HG02885 (cell line): ENCODE data around the gene PLA2R1.

Experiments
- ATAC-seq: cut with Tn5 transposase; IDR thresholded peaks from one replicate; pipeline ENCODE4 v1.9.1; 2021; ENCODE audit warnings: mild to moderate bottlenecking; ENCODE audit not compliant: unreplicated experiment, poor library complexity

PLA2R1 gene

DNA sequence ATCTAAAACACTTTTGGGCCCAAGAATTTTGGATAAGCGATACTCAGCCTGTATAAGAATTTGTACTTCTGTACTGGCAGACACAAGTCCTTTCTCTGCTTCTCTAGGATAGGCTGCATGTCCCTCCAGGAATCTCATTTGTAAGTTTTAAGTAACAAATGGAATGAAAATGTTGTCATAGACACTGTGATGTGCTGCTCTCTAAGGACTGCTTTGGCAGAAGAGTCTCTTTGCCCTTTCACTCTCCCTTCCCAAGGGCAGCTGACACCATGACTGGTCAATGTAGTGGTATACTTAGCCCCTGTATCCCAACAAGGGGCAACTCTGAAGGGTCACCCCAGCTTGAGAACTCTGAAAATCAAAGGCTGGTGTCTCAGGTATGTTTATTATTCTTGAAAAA, 27.3 kb downstream of the PLA2R1 start:
- no peak for ATAC-seq

DNA sequence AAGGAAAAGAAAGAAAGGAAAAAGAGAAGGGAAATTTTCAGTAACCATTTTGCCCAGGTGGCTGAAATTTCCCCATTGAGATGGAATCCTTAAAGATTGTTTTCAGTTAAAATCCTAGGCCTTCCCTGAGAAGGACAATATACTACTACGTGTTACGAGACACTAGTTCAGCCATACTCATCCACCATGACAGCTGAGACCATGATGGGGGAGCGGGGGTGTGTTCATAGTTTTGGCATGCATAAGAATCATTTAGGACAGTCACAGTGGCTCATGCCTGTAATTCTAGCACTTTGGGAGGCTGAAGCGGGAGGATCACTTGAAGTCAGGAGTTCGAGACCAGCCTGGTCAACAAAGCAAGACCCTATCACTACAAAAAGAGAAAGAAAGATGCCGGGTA, 28.0 kb downstream of the PLA2R1 start:
- no peak for ATAC-seq

DNA sequence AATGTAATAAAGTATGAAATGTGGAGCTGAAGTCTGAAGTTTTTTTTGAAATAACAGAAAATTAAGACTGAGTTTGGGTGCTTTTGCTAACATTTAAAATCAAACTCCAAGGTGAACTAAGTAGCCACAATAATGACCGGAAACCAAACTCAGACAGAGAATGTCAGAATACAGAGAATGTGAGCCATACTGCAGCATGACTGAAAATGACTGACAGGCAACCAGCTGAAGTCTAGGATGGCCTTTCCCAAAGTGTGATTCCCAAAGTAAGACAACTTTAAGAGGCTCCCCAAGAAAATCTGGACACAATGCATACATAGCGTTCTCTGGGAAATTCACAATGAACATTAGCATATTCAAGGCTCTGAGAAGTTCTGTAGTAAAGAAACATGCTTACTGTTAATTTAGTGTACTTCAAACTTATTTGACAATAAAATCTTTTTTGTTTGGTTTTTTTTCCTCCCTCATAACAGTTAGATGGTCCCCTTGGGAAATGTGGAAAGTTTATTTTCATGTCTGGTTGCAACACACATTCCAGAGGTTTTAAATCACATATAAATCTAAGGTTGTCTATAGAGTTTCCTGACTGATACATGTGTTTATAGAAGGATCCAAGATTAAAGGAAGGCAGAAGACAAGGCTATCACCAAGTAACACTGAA, 28.6 kb downstream of the PLA2R1 start:
- no peak for ATAC-seq

DNA sequence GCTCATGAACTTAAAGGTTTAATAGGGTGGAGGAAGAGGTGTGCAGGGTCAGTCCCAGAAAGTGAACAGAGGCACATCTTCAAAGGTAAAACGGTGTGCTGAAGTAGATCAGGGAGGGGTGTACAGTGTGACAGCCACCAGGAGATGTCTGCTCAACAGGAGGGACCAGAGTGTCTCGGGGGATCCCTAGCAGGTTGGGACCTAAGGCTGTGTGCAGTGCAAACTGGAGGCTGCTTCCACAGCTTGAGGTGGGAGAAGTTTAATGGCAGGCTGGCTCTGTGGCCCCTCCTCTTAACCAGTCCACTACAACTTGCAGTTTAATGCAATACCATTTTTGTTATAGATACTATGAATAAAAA, 33.2 kb downstream of the PLA2R1 start:
- ATAC-seq: no peak

DNA sequence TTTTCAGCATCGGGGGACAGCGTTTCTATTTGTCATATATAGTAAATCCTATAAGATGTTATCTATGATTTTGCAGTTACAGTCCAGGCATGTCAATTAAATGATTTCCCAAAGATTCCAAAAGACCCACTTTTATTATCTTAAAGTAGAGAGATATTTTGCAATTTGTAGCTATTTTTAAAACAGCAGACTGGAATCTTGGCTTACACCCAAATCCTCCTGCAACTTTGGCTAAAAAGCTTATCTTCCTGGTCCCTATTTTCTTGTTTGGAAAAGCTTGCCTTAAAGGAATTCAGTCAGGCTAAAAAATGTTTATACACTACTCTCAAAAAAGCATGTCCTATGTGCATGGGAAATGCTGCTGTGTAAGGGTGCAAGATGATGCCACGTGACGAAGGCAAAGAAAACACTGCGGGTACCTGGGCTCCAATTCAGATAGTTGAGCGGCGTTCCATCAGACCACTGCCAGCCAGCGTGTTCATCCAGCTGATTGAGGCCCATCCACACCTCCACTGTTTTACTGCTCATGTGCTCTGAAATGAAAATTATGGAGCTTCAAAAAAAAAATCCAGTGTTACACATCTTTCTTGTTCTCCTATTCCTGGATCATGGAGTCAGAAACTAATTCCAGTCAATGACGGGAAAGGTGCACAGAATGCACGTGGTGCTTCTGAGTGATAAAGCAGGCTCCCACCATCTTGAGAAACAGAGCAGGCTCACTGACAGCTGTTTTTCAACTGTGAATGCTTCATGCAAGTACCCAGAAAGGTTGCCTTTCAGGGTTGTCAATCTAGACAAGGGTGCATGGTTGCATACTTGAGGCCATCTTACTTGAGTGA, 33.8 kb downstream of the PLA2R1 start:
- no peak for ATAC-seq

DNA sequence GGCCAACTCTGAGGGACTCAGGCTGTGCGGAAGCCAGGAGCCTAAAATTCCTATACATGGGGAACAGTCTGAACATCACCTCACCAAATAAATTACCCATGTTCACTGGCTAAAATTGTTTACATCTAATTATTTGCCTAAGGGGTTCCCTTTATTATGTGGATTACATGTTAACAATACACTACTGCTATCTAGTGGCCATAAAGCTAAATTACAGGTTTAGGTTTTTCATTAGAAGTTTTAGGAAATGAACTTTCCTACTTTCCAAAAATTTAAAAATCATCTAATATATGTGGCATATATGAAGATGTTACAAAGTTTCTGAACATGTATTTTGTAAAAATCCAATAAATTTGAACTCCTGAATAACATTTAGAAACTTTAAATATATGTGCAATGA, 40.3 kb downstream of the PLA2R1 start:
- ATAC-seq: no peak

DNA sequence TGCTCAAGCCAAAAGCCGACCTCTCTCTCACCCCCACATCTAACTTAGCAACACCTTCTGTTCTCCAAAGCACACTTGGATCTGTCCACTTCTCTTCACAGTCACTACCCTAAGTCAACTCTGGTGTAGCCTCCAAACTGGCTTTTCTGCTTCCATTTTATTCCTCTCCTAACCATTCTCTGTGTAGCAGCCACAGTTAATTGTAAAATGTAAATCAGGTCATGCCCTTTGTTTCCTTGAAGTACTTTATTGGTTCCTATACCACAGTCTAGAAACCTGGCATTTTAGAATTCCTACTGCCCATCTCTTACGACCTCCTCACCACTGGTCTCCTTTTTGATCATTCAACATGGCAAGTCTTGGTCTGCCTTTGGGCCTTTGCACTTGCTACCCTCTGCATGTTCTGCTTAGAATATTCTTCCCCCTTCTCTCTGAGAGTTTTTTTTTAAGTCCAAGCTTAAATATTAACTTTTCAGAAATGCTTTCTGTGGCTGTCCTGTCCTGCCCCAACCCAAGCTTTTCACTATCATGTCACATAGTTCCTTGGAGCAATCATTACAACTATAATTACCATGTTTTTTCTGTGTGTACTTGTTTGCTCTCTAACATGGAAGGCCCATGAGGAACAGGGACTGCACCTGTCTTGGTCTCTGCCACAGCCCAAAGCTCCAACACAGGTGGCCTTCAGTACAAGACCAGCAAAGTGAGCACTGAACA, 42.9 kb downstream of the PLA2R1 start:
- ATAC-seq: no peak

DNA sequence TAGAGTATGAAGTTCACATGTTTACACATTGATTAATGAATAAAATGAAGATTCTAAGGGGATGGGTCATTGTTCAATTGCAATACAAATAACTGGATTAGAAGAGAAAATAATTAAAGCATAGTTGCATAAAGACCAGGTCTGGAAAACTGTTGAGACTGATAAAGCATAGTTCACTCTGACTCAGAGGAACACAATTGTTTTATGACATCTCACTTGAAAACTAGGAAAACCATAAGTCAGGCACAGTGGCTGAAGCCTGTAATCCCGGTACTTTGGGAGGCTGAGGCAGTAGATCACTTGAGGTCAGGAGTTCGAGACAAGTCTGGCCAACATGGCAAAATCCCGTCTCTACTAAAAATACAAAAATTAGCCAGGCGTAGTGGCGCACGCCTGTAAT, 46.7 kb downstream of the PLA2R1 start:
- no peak for ATAC-seq

DNA sequence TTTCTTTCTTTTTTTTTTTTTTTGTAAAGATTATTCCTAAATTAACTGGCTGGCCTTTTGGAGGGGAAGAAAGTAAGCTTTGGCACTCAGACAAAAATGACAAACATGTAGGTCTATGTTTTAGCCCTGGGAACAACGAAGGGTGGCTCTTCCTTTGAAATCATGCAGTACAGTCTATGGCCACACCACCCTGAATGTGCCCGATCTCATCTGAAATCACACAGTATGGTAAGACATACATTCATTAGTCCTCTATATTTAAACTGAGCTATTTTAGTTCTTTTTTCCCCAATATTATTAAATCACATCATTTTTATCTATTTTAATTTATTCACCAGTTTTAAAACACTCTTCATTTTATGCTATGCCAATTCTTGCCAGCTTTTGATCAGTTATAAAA, 48.2 kb downstream of the PLA2R1 start:
- ATAC-seq: no peak

DNA sequence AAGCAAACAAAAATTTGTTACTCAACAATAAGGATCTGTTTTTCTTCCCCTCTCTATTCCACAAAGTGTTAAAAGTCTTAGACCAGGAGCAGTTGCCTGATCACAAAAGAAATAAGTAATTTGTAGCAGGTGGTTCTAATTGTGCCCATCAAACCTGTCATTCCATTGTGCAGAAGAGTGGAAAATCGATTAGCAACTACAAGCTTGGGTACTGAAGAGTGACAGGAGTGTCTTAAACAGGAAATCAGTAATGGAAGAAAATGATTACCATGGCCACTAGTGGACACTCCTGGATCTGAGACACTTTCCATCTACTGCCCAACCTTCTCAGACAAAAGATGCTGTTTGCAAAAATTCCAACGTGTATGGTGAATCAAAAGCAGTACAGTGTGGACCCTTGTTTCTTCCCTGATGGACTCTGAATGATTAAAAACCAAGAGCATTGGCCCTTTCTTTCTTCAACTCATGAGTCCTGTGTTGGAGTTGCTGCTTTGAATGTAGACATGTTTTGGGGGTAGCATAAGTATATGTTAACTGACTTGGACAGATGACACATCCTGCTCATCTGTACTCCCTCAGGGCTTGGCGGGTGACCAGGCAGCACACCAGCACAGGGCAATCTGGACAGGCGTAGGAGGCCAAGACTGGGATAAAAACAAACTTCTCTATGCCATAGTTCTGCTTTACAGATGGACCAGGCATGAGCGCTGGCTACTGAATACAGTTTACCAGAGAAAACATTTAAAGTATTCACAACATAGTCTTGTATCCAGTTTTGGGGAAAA, 51.9 kb downstream of the PLA2R1 start:
- ATAC-seq: no peak

DNA sequence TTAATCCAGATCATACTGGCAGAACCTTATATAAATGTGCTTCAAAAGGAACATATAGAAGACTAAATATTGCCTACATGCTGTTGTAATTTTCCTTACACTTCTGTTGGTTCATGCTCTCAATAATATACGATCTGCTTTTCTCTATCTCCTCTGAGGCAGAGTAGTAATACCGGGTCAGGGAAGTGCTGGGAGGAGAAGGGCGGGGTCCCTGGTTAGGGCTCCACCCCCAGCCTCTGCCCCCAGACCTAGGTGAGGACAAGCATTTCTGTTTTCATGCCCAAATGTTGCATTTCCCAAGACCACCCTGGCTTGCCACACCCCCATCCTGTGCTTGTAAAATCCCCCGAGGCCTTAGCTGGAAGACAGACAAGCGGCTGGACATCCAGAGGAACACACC, 55.3 kb downstream of the PLA2R1 start:
- ATAC-seq: no peak

DNA sequence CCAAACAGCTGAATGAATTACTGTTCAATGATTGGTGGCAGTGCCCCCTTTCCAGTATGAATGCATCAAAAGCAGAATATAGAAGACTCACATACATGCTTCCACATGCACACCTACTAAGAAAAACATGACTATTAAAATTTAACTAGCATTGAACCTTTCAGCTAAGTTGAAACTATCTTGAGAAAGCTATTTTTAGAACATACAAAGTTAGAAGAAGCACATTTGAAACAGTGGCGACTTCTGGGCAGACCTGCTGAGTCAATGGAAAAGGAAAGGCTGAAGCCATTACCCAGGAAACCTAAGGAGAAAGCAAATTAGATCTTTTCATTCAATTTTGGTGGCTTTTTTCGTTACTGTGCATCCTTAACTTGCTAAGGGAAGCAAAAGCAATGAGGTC, 55.9 kb downstream of the PLA2R1 start:
- no peak for ATAC-seq

DNA sequence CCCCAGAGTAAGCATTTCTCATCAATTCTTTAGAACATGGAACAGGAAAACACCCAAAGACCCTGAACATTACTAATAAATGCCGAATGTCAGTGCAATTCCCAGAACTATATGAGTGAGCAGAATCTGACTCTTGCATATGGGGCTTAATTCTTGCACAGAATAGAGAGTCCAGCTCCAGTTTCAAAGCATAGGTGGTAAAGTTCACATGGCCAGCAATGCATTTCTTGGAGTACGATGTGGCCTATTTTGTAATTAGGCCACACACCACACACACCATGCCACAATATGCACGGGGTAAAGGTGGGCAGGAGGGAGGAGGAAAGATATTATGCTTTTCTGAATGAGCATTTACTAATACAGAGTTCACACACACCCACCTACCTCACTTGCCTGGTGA, 56.5 kb downstream of the PLA2R1 start:
- no peak for ATAC-seq

DNA sequence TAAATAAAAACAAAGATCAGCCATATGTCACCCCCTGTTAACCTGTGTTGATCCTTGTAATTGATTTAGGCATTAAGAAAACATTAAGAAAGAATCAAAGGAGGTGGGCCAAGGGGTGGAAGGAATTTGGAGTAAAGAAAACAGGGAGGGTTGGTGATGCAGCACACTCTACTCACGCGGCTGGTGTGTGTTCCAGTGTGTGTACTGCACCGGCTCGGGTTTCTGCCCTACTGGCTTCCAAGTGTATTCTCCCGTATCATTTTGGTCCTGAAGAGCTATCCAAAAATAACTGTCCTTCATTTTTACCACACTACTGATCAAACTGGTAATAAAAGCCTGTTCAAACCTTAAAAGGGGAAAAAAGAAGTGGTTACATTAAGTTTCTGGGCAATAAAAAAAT, 56.9 kb downstream of the PLA2R1 start:
- ATAC-seq: no peak

DNA sequence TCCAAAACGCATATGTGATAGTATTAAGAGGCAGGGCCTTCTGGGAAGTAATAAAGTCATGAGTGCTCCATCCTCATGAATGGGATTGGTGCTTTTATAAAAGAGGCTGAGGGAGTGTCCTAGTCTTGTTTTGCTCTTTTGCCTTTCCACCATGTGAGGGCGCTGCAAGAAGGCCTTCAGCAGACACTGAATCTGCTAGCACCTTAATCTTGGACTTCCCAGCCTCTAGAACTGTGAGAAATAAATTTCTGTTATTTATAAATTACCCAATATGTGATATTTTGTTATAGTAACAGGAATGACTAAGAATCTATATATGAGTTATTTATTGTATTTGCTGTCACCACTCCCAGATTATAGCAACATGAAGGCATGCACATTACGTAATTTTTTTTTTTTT, 63.5 kb downstream of the PLA2R1 start:
- no peak for ATAC-seq

DNA sequence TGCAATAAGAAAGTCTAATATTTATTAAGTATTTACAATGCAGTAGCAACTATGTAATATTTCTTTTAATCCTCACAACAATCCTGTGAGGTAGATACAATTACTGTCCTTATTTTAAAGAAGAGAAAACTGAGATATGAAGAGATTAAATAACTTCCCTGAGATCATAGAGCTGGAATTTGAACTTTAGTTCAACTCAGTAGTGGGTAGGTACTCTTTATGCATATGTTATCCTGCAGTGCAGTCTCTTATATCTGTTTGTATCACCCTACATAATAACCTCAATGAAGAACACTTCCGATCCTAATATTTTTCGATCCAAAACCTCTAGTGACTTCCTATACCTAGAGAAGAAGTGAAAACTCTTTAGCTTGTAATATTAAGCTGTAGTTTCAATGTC, 64.2 kb downstream of the PLA2R1 start:
- ATAC-seq: no peak

DNA sequence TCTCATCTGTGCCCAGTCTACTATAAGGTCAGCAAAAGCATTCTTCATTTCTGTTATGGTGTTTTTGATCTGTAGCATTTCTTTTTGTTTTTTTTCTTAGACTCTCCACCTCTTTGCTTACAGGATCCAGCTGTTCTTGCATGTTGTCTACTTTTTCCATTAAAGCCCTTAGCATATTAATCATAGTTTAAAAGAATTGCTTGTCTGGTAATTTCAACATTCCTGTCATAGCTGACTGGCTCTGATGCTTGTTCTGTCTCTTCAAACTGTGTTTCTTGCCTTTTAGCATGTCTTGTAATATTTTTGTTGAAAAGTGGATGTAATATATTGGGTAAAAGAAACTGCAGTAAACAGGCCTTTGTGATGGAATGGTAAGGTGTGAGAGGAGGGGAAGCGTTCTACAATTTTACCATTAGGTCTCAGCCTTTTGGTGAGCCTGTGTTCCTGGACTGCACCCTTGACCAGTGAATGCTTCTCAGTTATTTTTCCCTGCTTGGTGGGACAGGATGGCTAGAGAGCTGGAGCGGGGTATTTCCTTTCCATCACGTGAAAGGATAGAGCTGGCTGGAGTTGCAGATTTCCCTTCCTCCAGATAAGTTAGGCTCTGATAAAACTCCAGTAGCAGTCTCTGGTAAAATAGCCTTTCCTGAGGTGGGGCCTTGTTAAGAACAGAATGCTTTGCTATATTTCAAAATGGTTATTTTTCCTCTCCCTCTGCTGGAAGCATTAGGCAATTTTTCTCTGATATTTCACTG, 65.4 kb downstream of the PLA2R1 start:
- no peak for ATAC-seq

DNA sequence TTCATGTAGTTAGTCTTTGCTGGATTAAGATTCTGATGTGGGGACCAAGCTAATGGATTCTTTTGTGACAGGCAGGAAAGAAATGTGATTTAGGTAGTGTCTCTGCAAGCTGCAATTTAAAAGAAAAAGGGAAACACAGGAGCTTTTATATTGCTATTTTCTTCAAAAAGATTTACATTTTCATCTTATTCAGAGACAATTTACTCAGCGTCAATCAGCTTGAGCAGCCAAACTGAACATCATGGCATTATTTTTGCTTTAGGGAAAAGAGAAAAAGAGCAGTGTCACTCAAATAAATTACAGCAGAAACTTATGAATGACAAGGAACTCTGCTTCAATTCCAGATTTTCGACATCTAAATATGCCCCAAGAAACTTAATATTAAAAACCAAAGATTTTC, 67.4 kb downstream of the PLA2R1 start:
- ATAC-seq: no peak

DNA sequence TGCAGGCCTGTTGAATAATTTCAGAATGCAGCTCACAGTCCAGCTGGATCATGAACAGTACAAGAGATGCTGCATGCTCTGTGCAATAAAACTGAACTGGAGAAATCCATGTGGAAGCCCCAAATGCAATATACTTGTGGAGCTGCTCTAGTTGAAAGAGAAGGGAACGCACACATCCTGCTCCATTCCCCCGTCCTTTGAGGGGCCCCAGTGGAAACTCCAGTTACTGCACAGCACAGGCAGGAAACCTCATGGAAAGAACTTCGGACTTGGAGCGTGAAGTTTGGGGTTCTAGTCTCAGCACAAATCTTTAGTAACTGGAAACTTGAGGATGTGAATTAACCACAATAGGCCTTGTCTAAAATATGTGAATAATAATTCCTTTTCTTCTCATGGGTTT, 73.2 kb downstream of the PLA2R1 start:
- ATAC-seq: no peak

DNA sequence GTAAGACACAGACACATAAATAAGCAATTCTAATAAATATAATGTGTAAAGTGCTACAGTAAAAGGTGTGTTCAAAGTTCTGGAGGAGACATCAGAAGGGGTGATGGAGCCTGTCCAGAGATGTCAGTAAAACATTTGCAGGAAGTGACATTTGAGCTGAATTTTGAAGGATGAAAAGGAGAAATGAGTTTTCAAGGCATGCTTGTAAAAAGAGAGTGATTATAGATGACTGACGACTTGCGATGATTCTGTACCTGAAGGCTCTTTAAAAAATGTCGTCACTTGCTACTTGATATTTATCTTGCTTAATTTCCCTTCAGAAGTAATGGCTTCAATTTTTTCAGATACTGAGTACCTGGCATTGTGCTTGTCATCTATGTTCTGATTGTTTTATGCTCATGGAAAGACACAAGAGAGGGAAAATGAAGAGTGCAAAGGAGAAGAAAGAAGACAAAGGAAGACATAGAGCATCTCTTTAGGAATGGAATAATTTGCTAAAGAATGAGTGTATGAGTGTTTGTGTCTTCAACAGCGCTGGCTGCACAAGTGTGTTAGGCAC, 73.9 kb downstream of the PLA2R1 start:
- no peak for ATAC-seq
